ENCODE measurements around the gene PDIA3.

GRCh38 chr15:43702174-43702573 is 44.1 kb upstream of the PDIA3 start:
- TF ChIP-seq CTCF (IDR thresholded peaks at IDR 0.05) (no peak), POLR2A (IDR thresholded peaks at IDR 0.05) (no peak)
